Left lung (tissue), 10 donors: ENCODE results near the gene COG3. TPM values are rescaled to one million over a fixed set of nuclear protein-coding genes. Genes with fewer than 3 reads are reported as not detected.

Experiments
- ATAC-seq: fragments of 200-7000 bp; cut with Tn5 transposase; one replicate; pipeline ENCODE4 v1.9.1; 2020; ENCODE audit warnings: moderate library complexity
- DNase-seq, 4 donors: peaks; one replicate each; pipeline ENCODE4 v3.0.0-alpha.2; 2013 to 2020
- H3K27ac ChIP-seq, 2 donors: fragments of 200-600 bp; sonication (generic) in 1 of 2; one replicate each; pipeline versions ENCODE4 v1.5.0 to v1.8.0; 2020 to 2021
- H3K27me3 ChIP-seq, 2 donors: fragments of 200-600 bp; sonication (generic) in 1 of 2; one replicate each; pipeline versions ENCODE4 v1.5.0 to v1.8.0; 2020 to 2021
- H3K36me3 ChIP-seq, 2 donors: fragments of 200-600 bp; sonication (generic) in 1 of 2; one replicate each; pipeline versions ENCODE4 v1.5.0 to v1.8.0; 2020 to 2021
- H3K4me1 ChIP-seq, 2 donors: fragments of 200-600 bp; one replicate each; pipeline ENCODE4 v1.8.0; 2021
- H3K4me3 ChIP-seq, 2 donors: fragments of 200-600 bp; sonication (generic) in 1 of 2; one replicate each; pipeline versions ENCODE4 v1.5.0 to v1.8.0; 2020 to 2021; ENCODE audit warnings: mild to moderate bottlenecking in 1 of 2
- H3K9me3 ChIP-seq, 2 donors: fragments of 200-600 bp; sonication (generic) in 1 of 2; one replicate each; pipeline versions ENCODE4 v1.5.0 to v1.8.0; 2020 to 2021
- CTCF ChIP-seq, 2 donors: fragments of 200-600 bp; sonication (generic) in 1 of 2; IDR thresholded peaks; one replicate each; pipeline versions ENCODE4 v1.5.0 to v1.8.0; 2021; ENCODE audit warnings: antibody characterized with exemption in 2 of 2
- intact Hi-C, 2 donors: fragments of 100-400 bp; cut with DNase I; formaldehyde crosslinking; loops; one replicate each; pipeline versions ENCODE4 v1.11.2 to v1.14.2; 2022
- polyA plus RNA-seq, 6 donors: library from polyadenylated mRNA; unstranded; fragments of 120-200 nt; gene quantifications; one replicate each; pipeline ENCODE4 v1.2.1, GENCODE V29; 2013; ENCODE audit not compliant: insufficient read length in 6 of 6
- total RNA-seq, 2 donors: library from RNA; stranded (reverse); fragmentation: NEBNext Ultra II Directional; extraction: Animal tissue kit (Norgen Biotek cat#: 25700); gene quantifications; one replicate each; pipeline ENCODE4 v1.2.1, GENCODE V29; 2021
- donor health status: DM: no; HTN: yes; CAD: no.
- donor health status: DM: no; HTN: no; CAD: no.

The COG3 gene
- total and polyA plus RNA-seq, 8 donors: 20.6 to 37.8 (median 34.9) TPM

GRCh38 chr13:45432737-45433380 is 31.9 kb upstream of the COG3 start:
- no peak for ATAC-seq
- no peaks in the 10 kb centered on the region for H3K27me3 ChIP-seq
- H3K36me3 ChIP-seq: no peaks in the 10 kb centered on the region
- H3K27ac ChIP-seq: no peak overlapping the region
- intact Hi-C loops: no loop called here
- no peaks in the 10 kb centered on the region for H3K9me3 ChIP-seq
- no peaks in the 10 kb centered on the region for H3K4me1 ChIP-seq
- no peak for TF ChIP-seq CTCF (IDR thresholded peaks at IDR 0.05)
- DNase-seq: no peak
- H3K4me3 ChIP-seq: no peak overlapping the region

- Histone ChIP-seq H3K4me1 (no peaks in the 10 kb centered on the region), H3K36me3 (no peaks in the 10 kb centered on the region), H3K9me3 (no peaks in the 10 kb centered on the region), H3K4me3 (no peak overlapping the region), H3K27me3 (no peaks in the 10 kb centered on the region), H3K27ac (no peak overlapping the region)
- ATAC-seq: no peak
- TF ChIP-seq CTCF (IDR thresholded peaks at IDR 0.05): no peak
- DNase-seq: no peak
- intact Hi-C loops: no loop called here
Measured at GRCh38 chr13:45433381-45433790, 31.4 kb upstream of the COG3 start.

DNA sequence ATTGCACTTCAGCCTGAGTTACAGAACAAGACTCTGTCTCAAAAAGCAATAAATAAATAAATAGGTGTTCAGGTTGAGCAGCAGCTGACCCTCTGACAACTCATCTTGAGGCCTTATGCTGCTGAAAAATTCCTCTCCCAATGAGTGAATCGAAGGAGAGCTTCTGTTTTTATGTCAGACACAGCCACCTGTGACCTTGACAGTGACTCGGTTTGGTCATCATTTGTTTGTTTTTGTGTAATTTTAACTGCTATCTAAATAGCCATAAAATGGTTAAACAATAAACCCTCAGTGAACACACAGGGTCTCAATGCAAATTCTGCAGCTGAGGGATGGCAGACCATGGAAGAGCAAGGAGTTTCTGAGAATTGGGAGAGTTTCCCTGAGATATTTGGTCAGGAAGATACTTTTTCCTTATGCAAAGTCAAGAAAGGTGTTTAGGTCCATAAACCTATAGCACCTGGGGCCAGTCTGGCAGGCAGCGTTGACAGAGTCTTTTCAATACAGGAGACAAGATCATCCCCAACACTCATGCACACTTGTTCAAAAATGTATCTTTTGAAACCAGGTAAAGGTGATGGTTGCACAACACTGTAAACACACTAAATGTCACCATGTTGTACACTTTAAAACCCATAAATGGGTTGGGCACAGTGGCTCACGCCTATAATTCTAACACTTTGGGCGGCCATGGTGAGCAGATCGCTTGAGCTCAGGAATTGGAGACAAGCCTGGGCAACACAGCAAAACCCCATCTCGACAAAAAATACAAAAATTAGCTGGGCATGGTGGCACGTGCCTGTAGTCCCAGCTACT is 30.0 kb upstream of the COG3 start:
- no peak overlapping the region for H3K27ac ChIP-seq
- no peak for TF ChIP-seq CTCF (IDR thresholded peaks at IDR 0.05)
- H3K4me1 ChIP-seq: no peaks in the 10 kb centered on the region

DNA sequence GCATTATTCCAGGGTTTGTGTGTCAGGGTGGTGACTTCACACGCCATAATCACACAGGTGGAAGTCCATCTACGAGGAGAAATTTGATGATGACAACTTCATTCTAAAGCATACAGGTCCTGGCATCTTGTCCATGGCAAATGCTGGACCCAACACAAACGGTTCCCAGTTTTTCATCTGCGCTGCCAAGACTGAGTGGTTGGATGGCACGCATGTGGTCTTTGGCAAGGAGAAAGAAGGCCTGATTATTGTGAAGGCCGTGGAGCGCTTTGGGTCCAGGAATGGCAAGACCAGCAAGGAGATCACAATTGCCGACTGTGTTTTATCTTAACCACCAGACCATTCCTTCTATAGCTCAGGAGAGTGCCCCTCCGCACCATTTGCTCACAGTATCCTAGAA is 28.4 kb upstream of the COG3 start:
- no peak for TF ChIP-seq CTCF (IDR thresholded peaks at IDR 0.05)
- H3K36me3 ChIP-seq: no peaks in the 10 kb centered on the region
- DNase-seq: no peak
- intact Hi-C loops: no loop called here
- peaks cover 0 to 4% of the 10 kb centered on the region in 2 donors for H3K4me1 ChIP-seq
- no peaks in the 10 kb centered on the region for H3K27me3 ChIP-seq
- H3K27ac ChIP-seq: no peak overlapping the region
- no peak overlapping the region for H3K4me3 ChIP-seq
- H3K9me3 ChIP-seq: no peaks in the 10 kb centered on the region
- no peak for ATAC-seq

More for the DNA sequence above, 30.0 kb upstream of the COG3 start:
- no peaks in the 10 kb centered on the region for H3K36me3 ChIP-seq
- H3K4me3 ChIP-seq: no peak overlapping the region
- DNase-seq (no peak), ATAC-seq (no peak)
- intact Hi-C loops: no loop called here
- no peaks in the 10 kb centered on the region for H3K27me3 ChIP-seq
- H3K9me3 ChIP-seq: no peaks in the 10 kb centered on the region

- no peaks in the 10 kb centered on the region for H3K36me3 ChIP-seq
- H3K4me1 ChIP-seq: peaks cover 0 to 9% of the 10 kb centered on the region in 2 donors
- no peak overlapping the region for H3K4me3 ChIP-seq
- no peaks in the 10 kb centered on the region for H3K9me3 ChIP-seq
- no peaks in the 10 kb centered on the region for H3K27me3 ChIP-seq
- intact Hi-C loops: no loop called here
- ATAC-seq: no peak
- H3K27ac ChIP-seq: no peak overlapping the region
- no peak for DNase-seq
- TF ChIP-seq CTCF (IDR thresholded peaks at IDR 0.05): no peak
Measured at GRCh38 chr13:45436953-45437352, 27.8 kb upstream of the COG3 start.
